GM19023 (cell line): Measurements from ENCODE around the gene PLK3.
"Not testable (repeated sequence)": the region's sequence is repeated elsewhere in the genome, so short reads cannot be mapped to it uniquely, and the experiment has no call there.

ENCODE experiments used
- ATAC-seq: cut with Tn5 transposase; IDR thresholded peaks from one replicate; pipeline ENCODE4 v1.9.1; 2021; ENCODE audit warnings: mild to moderate bottlenecking, moderate library complexity; ENCODE audit not compliant: unreplicated experiment

PLK3 gene

DNA sequence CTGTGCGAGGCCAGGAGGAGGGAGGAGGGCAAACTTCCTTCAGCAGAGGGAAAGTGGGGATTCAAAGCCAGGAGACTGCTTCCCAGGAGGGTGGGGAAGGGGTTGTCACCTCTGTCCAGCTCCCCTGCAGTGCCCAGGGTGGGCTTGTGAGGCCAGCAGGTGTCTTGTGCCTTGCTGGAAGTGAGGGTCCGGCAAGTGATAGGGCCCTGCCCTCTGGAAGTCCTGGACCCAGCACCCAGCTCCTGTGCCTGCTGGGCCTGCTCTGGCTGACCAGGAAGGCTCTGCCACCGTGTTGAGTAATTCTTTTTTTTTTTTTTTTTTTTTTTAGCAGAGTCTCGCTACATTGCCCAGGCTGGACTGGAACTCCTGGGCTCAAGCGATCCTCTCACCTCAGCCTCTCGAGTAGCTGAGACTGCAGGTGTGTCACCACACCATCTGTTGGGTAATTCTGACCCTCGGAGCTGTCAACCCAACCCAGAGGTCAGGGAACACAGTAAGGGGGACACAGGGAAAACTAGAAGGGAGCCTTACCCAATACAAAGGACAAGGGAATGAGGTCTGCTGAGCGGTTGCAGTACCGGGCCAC is 13.2 kb upstream of the PLK3 start:
- ATAC-seq: no peak

DNA sequence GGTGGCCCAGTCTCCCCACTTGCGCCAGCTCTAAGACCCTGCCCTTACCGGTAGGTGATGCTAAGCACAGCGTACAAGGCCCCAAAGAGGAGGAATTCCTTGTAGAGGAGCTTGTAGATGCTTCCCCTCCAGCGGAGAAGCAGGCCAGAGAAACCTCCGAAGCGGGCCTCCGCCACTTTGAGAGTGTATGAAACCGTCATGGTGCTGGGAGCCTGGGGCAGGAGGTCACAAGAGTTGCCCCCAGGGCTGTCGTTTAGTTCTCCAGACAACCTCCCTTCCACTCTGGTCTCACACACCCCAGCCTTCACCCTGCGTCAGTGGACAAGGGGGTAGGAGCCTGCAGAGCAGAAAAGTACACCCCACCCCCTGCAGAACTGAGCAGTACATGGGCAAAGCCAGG is 12.7 kb upstream of the PLK3 start:
- ATAC-seq: no peak

DNA sequence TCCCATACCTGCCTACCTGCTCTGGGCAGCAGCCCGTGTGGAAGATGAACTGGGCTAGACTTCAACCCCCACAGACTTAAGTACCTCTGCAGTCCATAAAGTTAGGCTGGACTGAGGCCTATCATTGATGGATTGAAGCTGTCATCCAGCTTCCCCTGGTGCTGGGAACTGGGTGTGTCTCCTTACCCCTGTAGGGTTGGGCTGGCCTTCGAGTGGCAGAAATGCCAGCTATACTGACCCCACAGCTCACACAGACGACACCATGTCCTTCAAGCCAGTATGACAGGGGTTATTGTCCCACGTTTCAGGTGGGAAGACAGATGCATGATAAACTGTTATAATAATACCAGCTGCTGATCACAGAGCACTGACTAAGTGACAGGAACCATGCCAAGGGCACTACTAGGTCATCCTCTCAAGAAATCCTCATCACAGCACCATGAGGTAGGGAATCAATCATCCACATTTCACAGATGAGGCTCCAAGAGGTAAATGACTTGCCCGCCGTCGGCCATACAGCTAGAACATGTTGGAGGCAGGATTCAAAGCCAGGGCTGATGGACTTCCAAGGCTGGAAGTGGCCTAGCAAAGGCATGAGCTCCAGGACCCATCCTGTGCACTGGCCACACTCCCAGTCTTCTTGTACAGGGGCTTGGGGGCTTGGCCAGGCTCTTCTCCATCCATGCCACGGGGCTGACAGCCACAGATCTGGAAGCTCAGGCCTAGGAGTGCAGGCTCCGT is 11.9 kb upstream of the PLK3 start, which contains the start of gene BEST4:
BEST4 (minus strand) TSS at position 51 of the 741 bp plus-strand sequence. CDS start 465 bp downstream, outside the sequence.
- ATAC-seq: no peak

DNA sequence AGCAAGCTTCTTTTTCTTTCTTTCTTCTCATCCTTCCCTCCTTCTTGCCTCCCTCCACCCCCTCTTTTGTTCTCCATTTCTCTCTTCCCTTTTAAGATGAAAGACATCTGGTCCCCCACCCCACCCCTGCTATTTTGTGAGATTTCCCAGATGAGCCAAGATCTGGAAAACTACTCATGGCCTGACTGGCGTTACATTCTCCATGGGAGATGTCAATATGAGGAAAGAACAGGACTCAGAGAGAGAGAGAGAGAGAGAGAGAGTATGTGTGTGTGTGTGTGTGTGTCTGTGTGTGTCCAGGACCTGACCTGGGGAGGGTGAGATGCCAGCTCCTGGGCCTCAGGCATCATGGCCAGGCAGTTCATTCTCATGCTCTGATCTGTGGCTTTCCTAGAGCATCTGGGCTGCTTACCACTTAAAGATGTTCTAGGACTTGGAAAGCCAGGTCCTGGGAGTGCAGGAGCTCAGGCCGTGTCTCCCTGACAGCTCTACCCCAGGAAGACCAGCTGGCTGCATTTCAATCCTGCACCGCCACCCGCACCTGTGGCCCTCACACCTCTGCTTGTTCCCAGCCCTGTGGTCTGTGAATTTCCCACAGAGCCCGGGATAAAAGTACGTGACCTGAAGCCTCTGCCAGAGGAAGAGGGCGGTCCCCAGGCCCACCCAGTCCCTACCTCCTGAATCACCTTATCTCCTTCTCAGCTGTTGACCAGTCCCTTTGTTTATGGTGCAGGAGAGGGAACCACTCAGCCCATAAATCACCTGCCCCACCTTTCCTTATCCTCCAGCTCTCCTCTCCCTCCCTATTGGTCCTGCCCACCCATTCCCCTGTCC is 9.0 kb upstream of the PLK3 start:
- no peak for ATAC-seq

DNA sequence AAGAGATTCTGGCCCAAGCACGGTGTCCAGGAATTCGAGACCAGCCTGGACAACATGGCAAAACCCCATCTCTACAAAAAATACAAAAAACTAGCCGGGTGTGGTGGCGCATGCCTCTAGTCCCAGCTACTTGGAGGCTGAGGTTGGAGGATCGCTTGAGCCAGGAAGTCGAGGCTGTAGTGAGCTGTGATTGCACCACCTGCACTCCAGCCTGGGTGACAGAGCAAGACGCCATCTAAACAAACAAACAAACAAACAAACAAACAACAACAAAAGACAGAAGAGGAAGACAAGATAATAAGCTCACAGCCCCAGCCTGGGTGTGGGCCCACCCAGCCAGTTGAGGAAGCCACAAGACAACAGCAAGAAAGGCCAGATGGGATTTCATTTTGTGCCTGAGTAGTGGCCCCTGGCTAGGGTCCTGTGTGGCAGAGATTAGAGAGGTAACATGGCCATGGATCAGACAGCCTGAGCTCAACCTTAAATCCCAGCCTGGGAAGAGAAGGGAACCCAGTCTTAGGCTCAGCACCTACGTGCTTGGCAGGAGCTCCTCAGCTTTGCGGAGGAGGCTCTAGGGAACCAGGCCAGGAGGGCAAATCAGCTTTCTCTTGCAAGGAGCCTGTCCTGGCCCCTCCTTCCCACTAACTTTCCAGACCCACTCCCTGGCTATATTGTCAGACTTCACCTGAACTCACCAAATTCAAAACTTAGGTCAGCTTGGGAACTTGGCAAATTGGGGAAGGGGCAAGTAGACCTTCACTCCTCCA is 7.3 kb upstream of the PLK3 start:
- no peak for ATAC-seq

DNA sequence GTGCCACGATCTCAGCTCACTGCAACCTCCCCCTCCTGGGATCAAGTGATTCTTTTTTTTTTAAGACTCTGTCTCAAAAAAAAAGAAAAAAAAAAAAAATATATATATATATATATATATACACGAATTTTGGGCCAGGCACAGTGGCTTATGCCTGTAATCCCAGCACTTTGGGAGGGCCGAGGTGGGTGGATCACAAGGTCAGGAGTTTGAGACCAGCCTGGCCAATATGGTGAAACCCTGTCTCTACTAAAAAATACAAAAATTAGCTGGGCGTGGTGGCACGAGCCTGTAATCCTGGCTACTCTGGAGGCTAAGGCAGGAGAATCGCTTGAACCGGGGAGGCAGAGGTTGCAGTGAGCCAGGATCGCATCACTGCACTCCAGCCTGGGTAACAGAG is 2.3 kb upstream of the PLK3 start:
- not testable (repeated sequence) for ATAC-seq

DNA sequence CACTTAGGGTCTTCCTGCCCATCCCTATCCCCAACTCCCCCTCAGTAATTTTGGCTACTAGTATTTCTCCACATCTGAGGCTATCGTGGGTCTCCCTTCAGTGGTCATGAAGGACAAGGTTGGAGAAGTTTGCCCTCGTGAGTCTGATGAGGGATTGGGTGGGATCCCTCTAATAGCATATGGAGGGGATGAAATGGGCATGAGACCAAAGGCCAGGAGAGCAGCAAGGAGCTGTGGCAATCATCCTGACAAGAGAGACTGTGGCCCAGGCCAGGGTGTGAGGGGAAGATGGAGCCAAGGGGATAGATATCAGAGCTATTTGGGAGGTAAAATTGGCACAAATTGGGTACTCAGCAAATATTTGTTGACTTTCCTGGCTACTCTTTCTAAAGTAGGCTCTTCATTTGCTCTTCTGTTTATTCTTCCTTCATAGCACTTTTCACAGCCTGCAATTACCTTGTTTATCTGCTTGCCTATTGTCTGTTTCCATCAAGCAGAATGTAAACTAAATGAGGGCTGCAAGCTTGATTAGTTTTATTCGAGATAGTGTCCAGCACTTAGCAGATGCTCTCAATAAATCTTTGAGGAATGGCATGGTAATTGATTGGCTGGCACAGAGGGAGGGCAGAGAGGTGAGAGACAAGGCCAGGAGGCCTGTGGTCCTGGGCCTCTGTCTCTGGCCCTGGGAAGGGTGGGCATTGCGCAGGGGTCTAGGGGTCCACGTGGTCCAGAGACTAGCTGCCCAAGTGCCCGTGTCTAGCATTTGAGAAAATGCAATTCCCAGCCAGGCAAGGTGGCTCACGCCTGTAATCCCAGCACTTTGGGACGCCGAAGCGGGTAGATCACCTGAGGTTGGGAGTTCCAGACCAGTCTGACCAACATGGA is 1.5 kb upstream of the PLK3 start:
- no peak for ATAC-seq

DNA sequence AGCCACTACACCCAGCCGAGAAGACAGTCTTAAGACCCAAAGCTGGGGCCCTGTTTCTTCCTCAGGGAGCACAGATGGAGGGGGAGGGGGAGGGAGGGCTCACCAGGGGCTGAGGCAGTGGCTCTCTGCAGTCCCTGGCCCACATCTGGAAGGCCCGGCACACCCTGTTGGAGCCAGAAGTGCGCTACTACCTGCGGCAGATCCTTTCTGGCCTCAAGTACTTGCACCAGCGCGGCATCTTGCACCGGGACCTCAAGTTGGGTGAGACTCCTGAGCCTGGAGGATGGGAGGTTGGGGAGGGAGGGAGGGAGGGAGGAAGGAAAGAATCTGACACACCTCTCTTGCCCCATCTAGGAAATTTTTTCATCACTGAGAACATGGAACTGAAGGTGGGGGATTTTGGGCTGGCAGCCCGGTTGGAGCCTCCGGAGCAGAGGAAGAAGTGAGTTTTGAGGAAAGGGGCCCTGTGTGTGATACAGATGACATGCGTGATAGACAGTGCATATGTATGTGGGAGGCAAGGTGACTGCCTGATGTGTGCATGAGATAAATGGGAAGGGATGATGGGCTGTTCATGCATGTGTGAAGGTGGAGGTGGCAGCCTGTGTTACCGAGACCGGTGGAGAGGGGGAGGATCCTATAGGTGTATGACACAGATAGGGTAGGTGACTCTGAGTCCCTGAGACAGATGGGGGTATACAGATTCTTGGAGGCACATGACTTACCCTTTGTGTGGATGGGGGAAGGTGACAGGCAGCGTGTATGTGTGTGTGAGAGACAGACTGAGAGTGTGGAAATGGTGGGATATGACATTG is 1.5 kb downstream of the PLK3 start:
- ATAC-seq: no peak

DNA sequence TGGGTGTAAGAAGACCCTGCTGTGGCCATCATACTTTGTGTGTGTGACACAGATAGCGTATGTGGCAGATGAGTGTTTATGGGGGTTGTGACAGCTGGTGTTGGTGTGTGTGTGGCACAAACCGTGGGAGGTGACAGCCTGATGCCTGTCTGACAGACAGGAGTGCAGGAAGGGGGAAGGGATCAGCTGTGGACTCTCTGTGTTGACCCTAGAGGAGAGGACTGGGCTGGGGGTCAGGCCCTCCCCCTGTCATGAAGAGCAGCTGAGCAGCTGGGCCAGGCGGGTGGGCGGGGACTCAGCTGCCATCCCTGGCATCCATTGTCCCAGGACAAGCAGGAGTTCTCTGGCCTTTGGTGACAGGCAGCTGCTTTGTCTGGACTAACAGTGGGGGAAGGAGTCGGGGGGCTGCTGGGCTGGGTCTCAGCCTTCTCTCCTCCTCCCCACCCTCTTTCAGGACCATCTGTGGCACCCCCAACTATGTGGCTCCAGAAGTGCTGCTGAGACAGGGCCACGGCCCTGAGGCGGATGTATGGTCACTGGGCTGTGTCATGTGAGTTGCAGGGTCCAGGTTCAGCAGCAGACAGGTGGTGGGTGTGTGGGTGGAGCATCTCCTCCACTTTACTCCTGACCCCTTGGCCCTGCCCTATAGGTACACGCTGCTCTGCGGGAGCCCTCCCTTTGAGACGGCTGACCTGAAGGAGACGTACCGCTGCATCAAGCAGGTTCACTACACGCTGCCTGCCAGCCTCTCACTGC is 2.3 kb downstream of the PLK3 start:
- no peak for ATAC-seq

DNA sequence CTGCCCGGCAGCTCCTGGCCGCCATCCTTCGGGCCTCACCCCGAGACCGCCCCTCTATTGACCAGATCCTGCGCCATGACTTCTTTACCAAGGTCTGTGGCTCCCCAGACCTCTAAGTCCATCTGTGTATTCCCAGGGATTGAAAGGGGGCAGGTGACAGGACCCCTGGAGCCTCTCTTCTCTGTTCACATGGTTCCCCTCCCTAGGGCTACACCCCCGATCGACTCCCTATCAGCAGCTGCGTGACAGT is 2.8 kb downstream of the PLK3 start:
- ATAC-seq: no peak

DNA sequence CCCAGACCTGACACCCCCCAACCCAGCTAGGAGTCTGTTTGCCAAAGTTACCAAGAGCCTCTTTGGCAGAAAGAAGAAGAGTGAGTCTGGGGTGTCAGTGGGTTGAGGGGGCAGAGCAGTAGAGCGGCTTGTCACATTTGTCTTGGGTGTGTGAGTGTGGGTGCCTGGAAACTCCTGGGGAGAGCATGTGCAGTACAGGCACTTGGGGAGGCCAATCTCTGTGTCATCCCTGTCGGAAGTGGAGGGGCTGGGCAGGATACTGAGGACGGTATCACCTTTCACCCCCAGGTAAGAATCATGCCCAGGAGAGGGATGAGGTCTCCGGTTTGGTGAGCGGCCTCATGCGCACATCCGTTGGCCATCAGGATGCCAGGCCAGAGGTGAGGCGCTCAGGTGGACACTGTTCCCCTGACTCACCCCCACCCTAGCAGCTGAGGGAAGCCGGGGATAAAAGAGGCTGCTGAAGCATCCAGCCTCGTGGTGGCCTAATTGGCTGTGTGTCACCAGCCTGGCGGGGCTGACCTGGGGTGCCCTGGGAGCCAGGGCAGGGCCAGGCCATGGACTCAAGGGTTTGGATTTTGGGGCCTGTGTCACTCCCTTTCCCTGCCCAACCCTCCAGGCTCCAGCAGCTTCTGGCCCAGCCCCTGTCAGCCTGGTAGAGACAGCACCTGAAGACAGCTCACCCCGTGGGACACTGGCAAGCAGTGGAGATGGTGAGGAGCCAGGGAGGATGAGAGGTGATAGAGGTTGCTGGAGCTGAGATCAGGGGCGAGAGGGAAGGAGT is 3.3 kb downstream of the PLK3 start:
- ATAC-seq: no peak

DNA sequence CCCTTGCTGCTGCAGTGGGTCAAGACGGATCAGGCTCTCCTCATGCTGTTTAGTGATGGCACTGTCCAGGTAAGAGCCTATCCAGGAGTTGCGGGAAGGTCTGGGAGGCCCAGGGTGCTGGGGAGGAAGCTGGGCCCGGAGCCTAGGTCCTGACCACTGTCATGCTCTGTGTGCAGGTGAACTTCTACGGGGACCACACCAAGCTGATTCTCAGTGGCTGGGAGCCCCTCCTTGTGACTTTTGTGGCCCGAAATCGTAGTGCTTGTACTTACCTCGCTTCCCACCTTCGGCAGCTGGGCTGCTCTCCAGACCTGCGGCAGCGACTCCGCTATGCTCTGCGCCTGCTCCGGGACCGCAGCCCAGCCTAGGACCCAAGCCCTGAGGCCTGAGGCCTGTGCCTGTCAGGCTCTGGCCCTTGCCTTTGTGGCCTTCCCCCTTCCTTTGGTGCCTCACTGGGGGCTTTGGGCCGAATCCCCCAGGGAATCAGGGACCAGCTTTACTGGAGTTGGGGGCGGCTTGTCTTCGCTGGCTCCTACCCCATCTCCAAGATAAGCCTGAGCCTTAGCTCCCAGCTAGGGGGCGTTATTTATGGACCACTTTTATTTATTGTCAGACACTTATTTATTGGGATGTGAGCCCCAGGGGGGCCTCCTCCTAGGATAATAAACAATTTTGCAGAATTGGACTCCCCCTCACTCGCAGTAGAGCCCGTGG is 5.3 kb downstream of the PLK3 start:
- no peak for ATAC-seq

DNA sequence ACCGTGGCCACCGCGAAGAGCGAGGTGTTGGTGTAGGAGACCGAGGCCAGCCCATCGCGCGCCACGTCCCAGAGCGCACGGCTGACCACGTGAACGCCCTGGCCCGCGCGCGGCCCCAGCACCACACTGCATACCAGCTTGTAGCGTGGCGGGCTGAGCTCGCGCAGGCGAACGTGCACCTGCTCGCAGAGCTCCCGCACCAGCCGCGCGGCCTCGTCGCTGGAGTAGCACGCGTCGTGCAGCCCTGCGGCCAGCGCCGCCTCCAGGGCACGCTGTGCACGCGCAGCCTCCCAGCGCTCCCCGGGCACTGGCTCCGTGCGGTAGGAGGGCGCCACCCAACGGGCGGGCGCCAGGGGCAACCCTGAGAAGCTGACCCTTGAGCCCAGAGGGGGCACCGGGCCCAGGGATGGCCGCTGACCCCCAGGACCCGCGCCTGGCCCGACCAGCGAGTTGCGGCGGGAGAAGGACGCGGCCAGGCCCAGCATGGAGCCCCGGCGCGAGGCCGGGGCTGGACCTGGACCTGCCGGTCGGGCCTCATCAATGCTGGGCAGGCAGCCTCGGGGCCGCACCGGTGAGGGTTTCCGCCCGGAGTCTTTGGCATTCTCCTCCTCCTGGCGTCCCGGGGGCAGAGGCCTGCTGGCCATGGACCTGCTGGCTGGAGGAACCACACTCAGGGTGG is 6.0 kb downstream of the PLK3 start:
- ATAC-seq: no peak

DNA sequence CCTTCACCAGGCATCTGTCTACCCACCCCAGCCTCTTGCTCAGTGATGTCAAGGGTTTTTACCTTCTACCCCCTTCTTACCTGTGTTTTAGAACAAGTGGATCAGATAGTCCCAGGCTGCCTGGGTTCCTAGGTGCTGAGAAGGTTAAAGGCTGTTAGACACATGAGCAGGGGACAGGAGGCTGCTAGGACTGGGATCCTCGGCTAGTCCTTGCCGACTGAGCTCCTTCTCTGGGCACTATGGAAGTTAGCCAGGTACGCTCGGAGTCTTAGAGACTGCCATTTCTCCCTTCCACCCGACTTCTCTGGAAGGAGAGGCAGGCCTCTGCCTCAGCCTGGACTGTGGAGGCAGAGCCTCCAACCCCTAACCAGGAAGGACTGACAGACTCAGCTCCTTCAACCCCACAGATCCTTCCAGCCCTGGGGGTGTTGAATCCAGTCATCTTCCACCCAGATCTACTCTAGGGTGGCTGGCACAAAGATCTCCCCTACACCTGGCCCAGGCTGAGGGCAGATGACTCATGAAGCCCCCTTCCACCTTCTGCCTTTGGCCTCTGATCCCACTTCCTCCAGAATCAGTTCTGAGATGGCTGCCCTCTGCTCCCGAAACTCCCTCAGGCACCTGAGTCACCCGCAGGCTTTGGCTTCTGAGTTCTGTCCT is 6.7 kb downstream of the PLK3 start, which contains the start of gene DYNLT4:
DYNLT4 (minus strand) TSS at position 648 of the 660 bp plus-strand sequence. CDS start 683 bp downstream, outside the sequence.
- ATAC-seq: no peak

DNA sequence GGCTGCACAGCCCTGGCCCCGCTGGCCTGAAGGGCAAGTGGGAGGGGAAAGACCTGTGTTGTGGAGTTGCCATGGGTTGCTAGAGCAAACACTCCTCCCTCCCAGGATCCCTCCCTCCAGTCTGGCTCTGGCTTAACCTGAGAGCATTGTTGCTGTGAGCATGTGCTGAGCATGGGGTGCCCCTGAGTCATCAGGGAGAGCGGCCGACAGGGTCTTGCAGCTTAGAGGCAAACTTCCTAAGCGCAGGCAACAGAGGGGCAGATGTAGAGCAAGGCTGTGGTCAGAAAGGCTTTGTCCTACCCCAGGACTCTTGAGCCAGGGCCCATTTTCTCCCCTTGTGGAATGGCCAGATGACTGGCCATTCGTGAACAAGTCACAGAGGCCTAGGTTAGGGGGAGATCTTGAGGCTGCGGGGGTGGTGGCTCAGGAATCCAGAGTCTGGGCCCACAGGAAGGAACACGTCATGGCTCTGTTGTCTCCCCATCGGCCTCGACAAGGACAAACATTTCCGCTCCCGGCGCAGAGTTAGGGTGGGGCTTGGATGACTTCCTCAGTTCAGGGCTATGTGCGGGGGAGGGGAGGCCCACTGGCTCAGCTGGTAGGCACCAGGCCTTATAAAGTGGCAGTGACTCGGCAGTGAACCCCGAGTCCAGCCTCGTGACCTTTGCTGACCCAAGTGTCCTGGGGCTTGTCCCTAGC is 7.3 kb downstream of the PLK3 start:
- ATAC-seq: peak; percentile 27
